Fibroblast of lung (primary cell): Measurements from ENCODE around the gene GADL1.

Experiments used
- EZH2 ChIP-seq: IDR thresholded peaks from 2 replicates; pipeline ENCODE4 v1.5.1; 2012; ENCODE audit warnings: low read length, control low read depth, mild to moderate bottlenecking; ENCODE audit errors: missing control alignments
- TF ChIP-seq, protein P1 (sequence below), 2 donors: IDR thresholded peaks in 1 of 2; conservative IDR thresholded peaks in 1 of 2; 1 replicate in 1 of 2; 2 replicates in 1 of 2; pipeline ENCODE4 v1.5.1; 2011 to 2012; ENCODE audit warnings: low read length in 2 of 2, control low read depth in 1 of 2, inconsistent platforms in 1 of 2, low read depth in 1 of 2, mild to moderate bottlenecking in 1 of 2

DNA sequence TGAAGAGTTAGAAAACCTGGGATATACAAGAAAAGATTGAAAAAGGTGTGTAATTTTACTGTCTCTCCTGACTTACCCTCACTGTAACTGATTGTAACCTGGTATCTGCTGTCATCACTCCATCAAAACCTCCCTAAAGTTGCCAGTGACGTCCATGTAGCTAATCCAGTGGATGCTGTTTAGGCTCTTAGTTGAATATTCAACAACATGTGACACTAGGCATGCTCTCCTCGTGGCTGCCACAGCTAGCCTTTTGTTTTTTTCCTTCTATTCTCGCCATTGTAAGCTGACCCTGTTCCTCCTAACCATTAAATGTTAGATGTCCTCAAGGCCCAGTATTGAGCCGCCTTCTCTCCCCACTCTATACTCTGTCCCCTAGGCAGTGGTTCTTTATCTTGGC lies 41.6 kb downstream of the GADL1 start:
- TF ChIP-seq, protein P1, sequence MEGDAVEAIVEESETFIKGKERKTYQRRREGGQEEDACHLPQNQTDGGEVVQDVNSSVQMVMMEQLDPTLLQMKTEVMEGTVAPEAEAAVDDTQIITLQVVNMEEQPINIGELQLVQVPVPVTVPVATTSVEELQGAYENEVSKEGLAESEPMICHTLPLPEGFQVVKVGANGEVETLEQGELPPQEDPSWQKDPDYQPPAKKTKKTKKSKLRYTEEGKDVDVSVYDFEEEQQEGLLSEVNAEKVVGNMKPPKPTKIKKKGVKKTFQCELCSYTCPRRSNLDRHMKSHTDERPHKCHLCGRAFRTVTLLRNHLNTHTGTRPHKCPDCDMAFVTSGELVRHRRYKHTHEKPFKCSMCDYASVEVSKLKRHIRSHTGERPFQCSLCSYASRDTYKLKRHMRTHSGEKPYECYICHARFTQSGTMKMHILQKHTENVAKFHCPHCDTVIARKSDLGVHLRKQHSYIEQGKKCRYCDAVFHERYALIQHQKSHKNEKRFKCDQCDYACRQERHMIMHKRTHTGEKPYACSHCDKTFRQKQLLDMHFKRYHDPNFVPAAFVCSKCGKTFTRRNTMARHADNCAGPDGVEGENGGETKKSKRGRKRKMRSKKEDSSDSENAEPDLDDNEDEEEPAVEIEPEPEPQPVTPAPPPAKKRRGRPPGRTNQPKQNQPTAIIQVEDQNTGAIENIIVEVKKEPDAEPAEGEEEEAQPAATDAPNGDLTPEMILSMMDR (conservative IDR thresholded peaks at IDR 0.05 in 1 of 2, IDR thresholded peaks at IDR 0.05 in 1 of 2; ENCODE audit: low read depth in 1 of 2, low read length in 2 of 2) = no peak
- no peak for TF ChIP-seq EZH2
